MCF 10A (cell line): ENCODE results near the gene HMBS. TPM values are rescaled to one million over a fixed set of nuclear protein-coding genes. Genes with fewer than 3 reads are reported as not detected.

Experiments used
- BruUV-seq: library from RNA; stranded (reverse); fragments of 400-500 nt; replicated peaks from 2 replicates; lab custom pipeline; 2021; lab: Mats Ljungman, UMichigan
- CTCF ChIA-PET: fragments of 300-600 bp; sonication (Branson Sonifier 250); formaldehyde crosslinking; extraction: SDS; loops from one replicate; lab custom pipeline; 2021; ENCODE audit warnings: antibody characterized with exemption, inconsistent platforms; lab: Yijun Ruan, JAX
- POLR2A ChIA-PET: fragments of 300-600, 350-650 bp; sonication (Branson Sonifier 250); formaldehyde crosslinking; extraction: SDS; loops from one replicate; lab custom pipeline; 2020; ENCODE audit warnings: antibody characterized with exemption, inconsistent platforms; lab: Yijun Ruan, JAX
- DNase-seq: peaks from one replicate; pipeline ENCODE4 v3.0.0-alpha.2; 2018; ENCODE audit not compliant: unreplicated experiment
- H3K27ac Mint-ChIP-seq: one replicate; pipeline ENCODE4 v1.8.0; 2022; ENCODE audit warnings: mild to moderate bottlenecking, low read depth, mixed read lengths; ENCODE audit not compliant: unreplicated experiment
- H3K27me3 Mint-ChIP-seq: one replicate; pipeline ENCODE4 v1.8.0; 2022; ENCODE audit warnings: mixed read lengths; ENCODE audit not compliant: insufficient read depth, unreplicated experiment
- H3K36me3 Mint-ChIP-seq: one replicate; pipeline ENCODE4 v1.8.0; 2022; ENCODE audit warnings: mild to moderate bottlenecking, moderate library complexity, mixed read lengths; ENCODE audit not compliant: insufficient read depth, unreplicated experiment
- H3K4me1 Mint-ChIP-seq: one replicate; pipeline ENCODE4 v1.8.0; 2022; ENCODE audit warnings: mixed read lengths; ENCODE audit not compliant: insufficient read depth, unreplicated experiment
- H3K4me3 Mint-ChIP-seq: one replicate; pipeline ENCODE4 v1.8.0; 2022; ENCODE audit warnings: mild to moderate bottlenecking, moderate library complexity, mixed read lengths; ENCODE audit not compliant: unreplicated experiment
- H3K9me3 Mint-ChIP-seq: one replicate; pipeline ENCODE4 v1.8.0; 2022; ENCODE audit warnings: mixed read lengths; ENCODE audit not compliant: unreplicated experiment
- CTCF ChIP-seq: fragments of 200-600 bp; IDR thresholded peaks from one replicate; pipeline ENCODE4 v1.8.0; 2022; ENCODE audit warnings: antibody characterized with exemption, mild to moderate bottlenecking; ENCODE audit not compliant: unreplicated experiment
- intact Hi-C: fragments of 100-400 bp; cut with micrococcal nuclease; formaldehyde crosslinking; loops from 2 replicates; pipeline ENCODE4 v1.14.1; 2022
- total RNA-seq: library from RNA; stranded (reverse); gene quantifications from 2 replicates; pipeline ENCODE4 v1.2.3, GENCODE V29; 2022

HMBS gene
- total RNA-seq, 1 experiment from 2014 or later = 51.3 TPM

DNA sequence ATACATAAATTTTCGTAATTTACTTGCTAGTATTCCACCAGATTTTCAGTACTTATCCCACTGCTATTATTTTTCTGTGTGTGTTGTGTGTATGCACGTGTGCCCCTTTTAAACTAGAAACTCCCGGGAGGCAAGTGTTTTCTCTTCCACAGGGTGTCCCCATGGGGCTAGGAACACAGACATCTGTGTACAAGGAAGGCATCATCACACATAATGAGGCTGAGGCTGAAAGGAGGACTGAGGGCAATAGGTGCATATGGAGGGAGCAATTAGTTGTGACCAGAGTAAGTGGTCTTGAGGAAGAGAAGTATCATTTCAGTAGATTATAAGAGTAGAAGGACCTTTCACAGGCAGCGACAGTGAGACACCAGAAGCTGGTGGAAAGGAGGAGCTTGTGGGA is 19.1 kb downstream of the HMBS start:
- H3K9me3 Mint-ChIP-seq = no peaks in the 10 kb centered on the region
- no peaks in the 10 kb centered on the region for H3K27me3 Mint-ChIP-seq
- peak overlapping the region; percentile 33 for H3K4me3 Mint-ChIP-seq
- H3K4me1 Mint-ChIP-seq = peaks cover 20% of the 10 kb centered on the region
- no peak for TF ChIP-seq CTCF
- ChIA-PET POLR2A (interaction anchor here (2.2 to 9.3 kb wide), 3 partner anchors 17 to 86 kb away, joined by 22 to 149 read pairs (median 35); partner anchors contain the start of genes HINFP, RPS25, TRAPPC4 and VPS11), CTCF (interaction anchor here (0.6 to 1.6 kb wide), 2 partner anchors 9 to 19 kb away, joined by 3 to 7 read pairs; no protein-coding TSS in a partner anchor)
- intact Hi-C loops = loop anchor here (10.0 kb wide), 1 partner anchor 181 kb away; no protein-coding TSS in a partner anchor
- no peak for DNase-seq
- no TSS peak for BruUV-seq
- H3K27ac Mint-ChIP-seq = peak overlapping the region; percentile 99
- peaks cover 15% of the 10 kb centered on the region for H3K36me3 Mint-ChIP-seq

GRCh38 chr11:119106564-119107537 is 22.2 kb downstream of the HMBS start, which contains the start of gene C2CD2L:
C2CD2L (plus strand) TSS chr11:119107344; CDS start chr11:119107742, 398 bp downstream.
- TF ChIP-seq CTCF = no peak
- peaks cover 16% of the 10 kb centered on the region for H3K36me3 Mint-ChIP-seq
- H3K9me3 Mint-ChIP-seq = no peaks in the 10 kb centered on the region
- H3K27ac Mint-ChIP-seq = peak within 1 kb of the TSS; percentile 88
- intact Hi-C loops = loop anchor here (10.0 kb wide), 1 partner anchor 178 kb away; no protein-coding TSS in a partner anchor
- H3K27me3 Mint-ChIP-seq = no peaks in the 10 kb centered on the region
- POLR2A ChIA-PET = interaction anchor here (0.5 to 9.3 kb wide), 23 partner anchors 9 to 316 kb away, joined by 3 to 149 read pairs (median 4); partner anchors contain the start of genes CENATAC, DDX6, HINFP and HMBS
- BruUV-seq = TSS peak; percentile 71
- CTCF ChIA-PET = interaction anchor here (0.6 to 1.9 kb wide), 6 partner anchors 12 to 448 kb away, joined by 3 to 7 read pairs (median 4); partner anchors contain the start of gene CBL
- DNase-seq = peak; percentile 94
- peaks cover 7% of the 10 kb centered on the region for H3K4me1 Mint-ChIP-seq
- H3K4me3 Mint-ChIP-seq = peak within 1 kb of the TSS; percentile 76

- Mint-ChIP-seq H3K4me3 (peak overlapping the region; percentile 76), H3K27ac (peak overlapping the region; percentile 57), H3K36me3 (peaks cover 18% of the 10 kb centered on the region), H3K27me3 (no peaks in the 10 kb centered on the region), H3K4me1 (peaks cover 7% of the 10 kb centered on the region), H3K9me3 (no peaks in the 10 kb centered on the region)
- no TSS peak for BruUV-seq
- CTCF ChIA-PET = interaction anchor here (1.5 to 1.9 kb wide), 2 partner anchors 37 to 89 kb away, joined by 6 to 7 read pairs; no protein-coding TSS in a partner anchor
- POLR2A ChIA-PET = interaction anchor here (0.6 to 9.3 kb wide), 15 partner anchors 10 to 317 kb away, joined by 3 to 149 read pairs (median 4); partner anchors contain the start of genes CENATAC, DDX6, HINFP and HMBS
- TF ChIP-seq CTCF = no peak
- DNase-seq = no peak
- intact Hi-C loops = loop anchor here (1.0 to 10.0 kb wide), 2 partner anchors 14 to 177 kb away; partner anchors contain the start of gene HINFP
Measured at GRCh38 chr11:119107538-119108145, 23.0 kb downstream of the HMBS start.
